ENCODE data around the gene DNAJC10.
A peak's percentile ranks its signal among the peaks of the same experiment; 100 is the strongest.
"Not testable (repeated sequence)": the region's sequence is repeated elsewhere in the genome, so short reads cannot be mapped to it uniquely, and the experiment has no call there.

Gene DNAJC10
- total RNA-seq = 71.5 to 91.8 (median 81.3) reads per million in 3 donors

- Histone ChIP-seq H3K36me3 (ENCODE audit: control insufficient read depth, insufficient read depth, low read length) (peaks cover 4% of the 10 kb centered on the region), H3K27me3 (replicated peaks; ENCODE audit: control insufficient read depth, insufficient read depth, low read length, poor library complexity, severe bottlenecking) (no peaks in the 10 kb centered on the region), H3K4me3 (ENCODE audit: insufficient read depth, low read depth, low read length, poor library complexity, severe bottlenecking) (peak within 1 kb of the TSS; percentile 94), H3K27ac (ENCODE audit: insufficient read depth, low read length, poor library complexity, severe bottlenecking) (peak within 1 kb of the TSS; percentile 82), H3K9me3 (ENCODE audit: control insufficient read depth, low read length) (no peaks in the 10 kb centered on the region), H3K4me1 (ENCODE audit: control insufficient read depth, insufficient read depth, low read length, poor library complexity, severe bottlenecking) (peaks cover 10% of the 10 kb centered on the region)
- peak; percentile 78 to 84 (median 81) for DNase-seq
Measured at GRCh38 chr2:182715892-182716649, at the start of gene DNAJC10. Gene DNAJC10 (plus strand): TSS chr2:182716257. CDS start chr2:182718087, 1,830 bp downstream.

GRCh38 chr2:182666674-182667314 is 49.3 kb upstream of the DNAJC10 start:
- no peaks in the 10 kb centered on the region for H3K27me3 ChIP-seq (replicated peaks; ENCODE audit: control insufficient read depth, insufficient read depth, low read length, poor library complexity, severe bottlenecking)
- H3K4me3 ChIP-seq (ENCODE audit: insufficient read depth, low read depth, low read length, poor library complexity, severe bottlenecking) = no peak overlapping the region
- DNase-seq = no peak
- no peaks in the 10 kb centered on the region for H3K4me1 ChIP-seq (ENCODE audit: control insufficient read depth, insufficient read depth, low read length, poor library complexity, severe bottlenecking)
- no peaks in the 10 kb centered on the region for H3K36me3 ChIP-seq (ENCODE audit: control insufficient read depth, insufficient read depth, low read length)
- no peaks in the 10 kb centered on the region for H3K9me3 ChIP-seq (ENCODE audit: control insufficient read depth, low read length)
- H3K27ac ChIP-seq (ENCODE audit: insufficient read depth, low read length, poor library complexity, severe bottlenecking) = no peak overlapping the region

- DNase-seq = no peak
- Histone ChIP-seq H3K4me3 (ENCODE audit: insufficient read depth, low read depth, low read length, poor library complexity, severe bottlenecking) (no peak overlapping the region), H3K27ac (ENCODE audit: insufficient read depth, low read length, poor library complexity, severe bottlenecking) (no peak overlapping the region), H3K4me1 (ENCODE audit: control insufficient read depth, insufficient read depth, low read length, poor library complexity, severe bottlenecking) (no peaks in the 10 kb centered on the region), H3K27me3 (replicated peaks; ENCODE audit: control insufficient read depth, insufficient read depth, low read length, poor library complexity, severe bottlenecking) (no peaks in the 10 kb centered on the region), H3K9me3 (ENCODE audit: control insufficient read depth, low read length) (no peaks in the 10 kb centered on the region), H3K36me3 (ENCODE audit: control insufficient read depth, insufficient read depth, low read length) (no peaks in the 10 kb centered on the region)
Measured at GRCh38 chr2:182667315-182667695, 48.8 kb upstream of the DNAJC10 start.

- Histone ChIP-seq H3K9me3 (ENCODE audit: control insufficient read depth, low read length) (no peaks in the 10 kb centered on the region), H3K4me3 (ENCODE audit: insufficient read depth, low read depth, low read length, poor library complexity, severe bottlenecking) (no peak overlapping the region), H3K27me3 (replicated peaks; ENCODE audit: control insufficient read depth, insufficient read depth, low read length, poor library complexity, severe bottlenecking) (no peaks in the 10 kb centered on the region), H3K36me3 (ENCODE audit: control insufficient read depth, insufficient read depth, low read length) (no peaks in the 10 kb centered on the region), H3K27ac (ENCODE audit: insufficient read depth, low read length, poor library complexity, severe bottlenecking) (no peak overlapping the region), H3K4me1 (ENCODE audit: control insufficient read depth, insufficient read depth, low read length, poor library complexity, severe bottlenecking) (no peaks in the 10 kb centered on the region)
- DNase-seq = no peak
Measured at GRCh38 chr2:182668671-182669070, 47.4 kb upstream of the DNAJC10 start.

- Histone ChIP-seq H3K9me3 (ENCODE audit: control insufficient read depth, low read length) (no peaks in the 10 kb centered on the region), H3K4me1 (ENCODE audit: control insufficient read depth, insufficient read depth, low read length, poor library complexity, severe bottlenecking) (no peaks in the 10 kb centered on the region), H3K4me3 (ENCODE audit: insufficient read depth, low read depth, low read length, poor library complexity, severe bottlenecking) (no peak overlapping the region), H3K36me3 (ENCODE audit: control insufficient read depth, insufficient read depth, low read length) (no peaks in the 10 kb centered on the region), H3K27ac (ENCODE audit: insufficient read depth, low read length, poor library complexity, severe bottlenecking) (no peak overlapping the region), H3K27me3 (replicated peaks; ENCODE audit: control insufficient read depth, insufficient read depth, low read length, poor library complexity, severe bottlenecking) (no peaks in the 10 kb centered on the region)
- no peak for DNase-seq
Measured at GRCh38 chr2:182672466-182673165, 43.4 kb upstream of the DNAJC10 start.

- no peak for DNase-seq
- Histone ChIP-seq H3K36me3 (ENCODE audit: control insufficient read depth, insufficient read depth, low read length) (no peaks in the 10 kb centered on the region), H3K9me3 (ENCODE audit: control insufficient read depth, low read length) (no peaks in the 10 kb centered on the region)
Measured at GRCh38 chr2:182680837-182681236, 35.2 kb upstream of the DNAJC10 start.

GRCh38 chr2:182682210-182682609 is 33.8 kb upstream of the DNAJC10 start:
- Histone ChIP-seq H3K4me3 (ENCODE audit: insufficient read depth, low read depth, low read length, poor library complexity, severe bottlenecking) (no peak overlapping the region), H3K27me3 (replicated peaks; ENCODE audit: control insufficient read depth, insufficient read depth, low read length, poor library complexity, severe bottlenecking) (no peaks in the 10 kb centered on the region), H3K27ac (ENCODE audit: insufficient read depth, low read length, poor library complexity, severe bottlenecking) (no peak overlapping the region), H3K36me3 (ENCODE audit: control insufficient read depth, insufficient read depth, low read length) (no peaks in the 10 kb centered on the region), H3K9me3 (ENCODE audit: control insufficient read depth, low read length) (no peaks in the 10 kb centered on the region), H3K4me1 (ENCODE audit: control insufficient read depth, insufficient read depth, low read length, poor library complexity, severe bottlenecking) (no peaks in the 10 kb centered on the region)
- no peak for DNase-seq

More at GRCh38 chr2:182680837-182681236, 35.2 kb upstream of the DNAJC10 start:
- H3K4me3 ChIP-seq (ENCODE audit: insufficient read depth, low read depth, low read length, poor library complexity, severe bottlenecking) = no peak overlapping the region
- no peaks in the 10 kb centered on the region for H3K4me1 ChIP-seq (ENCODE audit: control insufficient read depth, insufficient read depth, low read length, poor library complexity, severe bottlenecking)
- no peaks in the 10 kb centered on the region for H3K27me3 ChIP-seq (replicated peaks; ENCODE audit: control insufficient read depth, insufficient read depth, low read length, poor library complexity, severe bottlenecking)
- no peak overlapping the region for H3K27ac ChIP-seq (ENCODE audit: insufficient read depth, low read length, poor library complexity, severe bottlenecking)

GRCh38 chr2:182685559-182685958 is 30.5 kb upstream of the DNAJC10 start:
- H3K27ac ChIP-seq (ENCODE audit: insufficient read depth, low read length, poor library complexity, severe bottlenecking) = no peak overlapping the region
- no peaks in the 10 kb centered on the region for H3K9me3 ChIP-seq (ENCODE audit: control insufficient read depth, low read length)
- H3K36me3 ChIP-seq (ENCODE audit: control insufficient read depth, insufficient read depth, low read length) = no peaks in the 10 kb centered on the region
- no peaks in the 10 kb centered on the region for H3K4me1 ChIP-seq (ENCODE audit: control insufficient read depth, insufficient read depth, low read length, poor library complexity, severe bottlenecking)
- no peak for DNase-seq
- H3K27me3 ChIP-seq (replicated peaks; ENCODE audit: control insufficient read depth, insufficient read depth, low read length, poor library complexity, severe bottlenecking) = no peaks in the 10 kb centered on the region
- no peak overlapping the region for H3K4me3 ChIP-seq (ENCODE audit: insufficient read depth, low read depth, low read length, poor library complexity, severe bottlenecking)

- not testable (repeated sequence) for H3K27me3 ChIP-seq (replicated peaks; ENCODE audit: control insufficient read depth, insufficient read depth, low read length, poor library complexity, severe bottlenecking); DNase-seq; H3K27ac ChIP-seq (ENCODE audit: insufficient read depth, low read length, poor library complexity, severe bottlenecking); H3K36me3 ChIP-seq (ENCODE audit: control insufficient read depth, insufficient read depth, low read length); H3K4me3 ChIP-seq (ENCODE audit: insufficient read depth, low read depth, low read length, poor library complexity, severe bottlenecking); H3K4me1 ChIP-seq (ENCODE audit: control insufficient read depth, insufficient read depth, low read length, poor library complexity, severe bottlenecking); H3K9me3 ChIP-seq (ENCODE audit: control insufficient read depth, low read length)
Measured at GRCh38 chr2:182686763-182687162, 29.3 kb upstream of the DNAJC10 start.

GRCh38 chr2:182694189-182694588 is 21.9 kb upstream of the DNAJC10 start:
- Histone ChIP-seq H3K9me3 (ENCODE audit: control insufficient read depth, low read length) (no peaks in the 10 kb centered on the region), H3K4me3 (ENCODE audit: insufficient read depth, low read depth, low read length, poor library complexity, severe bottlenecking) (no peak overlapping the region), H3K27ac (ENCODE audit: insufficient read depth, low read length, poor library complexity, severe bottlenecking) (no peak overlapping the region), H3K27me3 (replicated peaks; ENCODE audit: control insufficient read depth, insufficient read depth, low read length, poor library complexity, severe bottlenecking) (no peaks in the 10 kb centered on the region), H3K4me1 (ENCODE audit: control insufficient read depth, insufficient read depth, low read length, poor library complexity, severe bottlenecking) (no peaks in the 10 kb centered on the region), H3K36me3 (ENCODE audit: control insufficient read depth, insufficient read depth, low read length) (no peaks in the 10 kb centered on the region)
- DNase-seq = no peak

Data from effector memory CD4-positive, alpha-beta T cell (primary cell).